ENCODE measurements around the gene ANAPC7. TPM values are rescaled to one million over a fixed set of nuclear protein-coding genes. Genes with fewer than 3 reads are reported as not detected.

Gene ANAPC7
- total RNA-seq, 2 donors from 2014 or later, result 60.2 to 65.8 TPM

GRCh38 chr12:110352401-110352800, 51.1 kb downstream of the ANAPC7 start:
- Histone ChIP-seq H3K27ac (no peak overlapping the region), H3K9me3 (no peaks in the 10 kb centered on the region), H3K36me3 (no peaks in the 10 kb centered on the region), H3K4me1 (replicated peaks) (peaks cover 16% of the 10 kb centered on the region), H3K27me3 (replicated peaks; ENCODE audit: insufficient read depth) (no peaks in the 10 kb centered on the region), H3K4me3 (no peak overlapping the region)
- TF ChIP-seq POLR2AphosphoS5 (IDR thresholded peaks at IDR 0.05) (no peak), CTCF (IDR thresholded peaks at IDR 0.05) (no peak), POLR2A (IDR thresholded peaks at IDR 0.05) (no peak)
- DNase-seq (ENCODE audit: low spot score), result no peak
- intact Hi-C loops (cut with DNase I), result no loop called here
- 48% methylated on average over 3 of the region's 3 CpGs for WGBS

GRCh38 chr12:110351119-110351518, 52.4 kb downstream of the ANAPC7 start:
- H3K9me3 ChIP-seq, result no peaks in the 10 kb centered on the region
- H3K27ac ChIP-seq, result no peak overlapping the region
- no peaks in the 10 kb centered on the region for H3K36me3 ChIP-seq
- DNase-seq (ENCODE audit: low spot score), result no peak
- TF ChIP-seq CTCF (IDR thresholded peaks at IDR 0.05) (no peak), POLR2A (IDR thresholded peaks at IDR 0.05) (no peak), POLR2AphosphoS5 (IDR thresholded peaks at IDR 0.05) (no peak)
- intact Hi-C loops (cut with DNase I), result no loop called here
- H3K4me3 ChIP-seq, result no peak overlapping the region
- no peaks in the 10 kb centered on the region for H3K27me3 ChIP-seq (replicated peaks; ENCODE audit: insufficient read depth)
- whole genome bisulfite sequencing, result 95% methylated on average over 8 of the region's 8 CpGs
- peaks cover 24% of the 10 kb centered on the region for H3K4me1 ChIP-seq (replicated peaks)

GRCh38 chr12:110349514-110350151, 53.9 kb downstream of the ANAPC7 start:
- TF ChIP-seq CTCF (IDR thresholded peaks at IDR 0.05) (no peak), POLR2AphosphoS5 (IDR thresholded peaks at IDR 0.05) (no peak), POLR2A (IDR thresholded peaks at IDR 0.05) (no peak)
- intact Hi-C loops (cut with DNase I), result no loop called here
- Histone ChIP-seq H3K9me3 (no peaks in the 10 kb centered on the region), H3K4me3 (no peak overlapping the region), H3K27me3 (replicated peaks; ENCODE audit: insufficient read depth) (no peaks in the 10 kb centered on the region), H3K36me3 (peaks cover 0 to 1% of the 10 kb centered on the region in 2 donors), H3K4me1 (replicated peaks) (peaks cover 32% of the 10 kb centered on the region), H3K27ac (peak overlapping the region; percentile 56 to 92)
- WGBS, result 22% methylated on average over 12 of the region's 12 CpGs
- DNase-seq (ENCODE audit: low spot score), result no peak

GRCh38 chr12:110349096-110349495, 54.4 kb downstream of the ANAPC7 start:
- H3K27ac ChIP-seq, result peak overlapping the region; percentile 56 to 92
- no peak for TF ChIP-seq CTCF (IDR thresholded peaks at IDR 0.05)
- no peak for TF ChIP-seq POLR2A (IDR thresholded peaks at IDR 0.05)
- TF ChIP-seq POLR2AphosphoS5 (IDR thresholded peaks at IDR 0.05), result no peak
- DNase-seq (ENCODE audit: low spot score), result no peak

GRCh38 chr12:110348431-110349059, 55.0 kb downstream of the ANAPC7 start:
- TF ChIP-seq CTCF (IDR thresholded peaks at IDR 0.05), result no peak
- TF ChIP-seq POLR2AphosphoS5 (IDR thresholded peaks at IDR 0.05), result no peak
- no peak for TF ChIP-seq POLR2A (IDR thresholded peaks at IDR 0.05)
- 86% methylated on average over 7 of the region's 7 CpGs for WGBS
- no peak for DNase-seq (ENCODE audit: low spot score)
- Histone ChIP-seq H3K36me3 (peaks cover 0 to 11% of the 10 kb centered on the region in 2 donors), H3K4me1 (replicated peaks) (peaks cover 42% of the 10 kb centered on the region), H3K4me3 (no peak overlapping the region), H3K27ac (peak overlapping the region; percentile 90 to 92), H3K27me3 (replicated peaks; ENCODE audit: insufficient read depth) (no peaks in the 10 kb centered on the region), H3K9me3 (no peaks in the 10 kb centered on the region)
- intact Hi-C loops (cut with DNase I), result no loop called here

More at GRCh38 chr12:110349096-110349495, 54.4 kb downstream of the ANAPC7 start:
- intact Hi-C loops (cut with DNase I), result no loop called here
- Histone ChIP-seq H3K4me3 (no peak overlapping the region), H3K36me3 (peaks cover 0 to 6% of the 10 kb centered on the region in 2 donors), H3K4me1 (replicated peaks) (peaks cover 37% of the 10 kb centered on the region), H3K27me3 (replicated peaks; ENCODE audit: insufficient read depth) (no peaks in the 10 kb centered on the region), H3K9me3 (no peaks in the 10 kb centered on the region)
- 50% methylated on average over 4 of the region's 4 CpGs for WGBS
